Neural cell (in vitro differentiated cells): ENCODE measurements around the gene KCNJ1. TPM values are rescaled to one million over a fixed set of nuclear protein-coding genes. Genes with fewer than 3 reads are reported as not detected.

ENCODE experiments used
- H2AFZ ChIP-seq: fragments of 200-600, 300-800 bp; sonication (generic), shearing (Covaris generic); 2 replicates; pipeline ENCODE4 v1.6.0; 2014; ENCODE audit warnings: low read depth, mild to moderate bottlenecking, antibody characterized with exemption, low read length, moderate library complexity
- H3F3A ChIP-seq: fragments of 200-600 bp; shearing (Covaris generic); 2 replicates; pipeline ENCODE4 v1.6.1; 2016; ENCODE audit warnings: mild to moderate bottlenecking, moderate library complexity, mixed read lengths, antibody characterized with exemption, low read length; ENCODE audit not compliant: insufficient read depth, poor library complexity, severe bottlenecking
- H3K27ac ChIP-seq: fragments of 200-600, 300-800 bp; sonication (generic), shearing (Covaris generic); 2 replicates; pipeline ENCODE4 v1.5.1; 2014; ENCODE audit warnings: mild to moderate bottlenecking, low read length, moderate library complexity
- H3K27me3 ChIP-seq: fragments of 300-800, 200-600 bp; sonication (generic), shearing (Covaris generic); 2 replicates; pipeline ENCODE4 v1.6.0; 2014; ENCODE audit warnings: mild to moderate bottlenecking, low read depth, low read length, moderate library complexity; ENCODE audit not compliant: insufficient read depth
- H3K36me3 ChIP-seq: fragments of 300-800, 200-600 bp; sonication (generic), shearing (Covaris generic); 2 replicates; pipeline ENCODE4 v1.5.1; 2014; ENCODE audit warnings: mild to moderate bottlenecking, antibody characterized with exemption, low read length, moderate library complexity; ENCODE audit not compliant: insufficient read depth
- H3K4me2 ChIP-seq: fragments of 300-800, 200-600 bp; sonication (generic), shearing (Covaris generic); 2 replicates; pipeline ENCODE4 v1.6.0; 2014; ENCODE audit warnings: mild to moderate bottlenecking, low read length
- H3K4me3 ChIP-seq: fragments of 300-800, 200-600 bp; sonication (generic), shearing (Covaris generic); 2 replicates; pipeline ENCODE4 v1.5.1; 2014; ENCODE audit warnings: mild to moderate bottlenecking, low read length, moderate library complexity
- H3K79me2 ChIP-seq: fragments of 200-600 bp; shearing (Covaris generic); replicated peaks from 2 replicates; pipeline ENCODE4 v1.6.0; 2014; ENCODE audit warnings: mild to moderate bottlenecking, low read length, moderate library complexity; ENCODE audit not compliant: insufficient read depth
- H3K9ac ChIP-seq: fragments of 300-800, 200-600 bp; sonication (generic), shearing (Covaris generic); 2 replicates; pipeline ENCODE4 v1.6.1; 2016; ENCODE audit warnings: mild to moderate bottlenecking, low read length, mixed read lengths
- H3K9me2 ChIP-seq: fragments of 200-600 bp; shearing (Covaris generic); 2 replicates; pipeline ENCODE4 v1.6.1; 2016; ENCODE audit warnings: mild to moderate bottlenecking, low read length, mixed read lengths; ENCODE audit not compliant: insufficient read depth
- H3K9me3 ChIP-seq: fragments of 200-600, 300-800 bp; sonication (generic), shearing (Covaris generic); 2 replicates; pipeline ENCODE4 v1.6.1; 2016; ENCODE audit warnings: mild to moderate bottlenecking, mixed run types, low read length, moderate library complexity, mixed read lengths
- H4K20me1 ChIP-seq: fragments of 200-600 bp; shearing (Covaris generic); 2 replicates; pipeline ENCODE4 v1.6.1; 2016; ENCODE audit warnings: mild to moderate bottlenecking, mixed run types; ENCODE audit not compliant: insufficient read depth
- CTCF ChIP-seq: fragments of 450-650 bp; IDR thresholded peaks from 2 replicates; pipeline ENCODE4 v1.5.1; 2014; ENCODE audit warnings: antibody characterized with exemption, mild to moderate bottlenecking, moderate library complexity; ENCODE audit not compliant: poor library complexity, severe bottlenecking
- EP300 ChIP-seq: fragments of 450-650 bp; conservative IDR thresholded peaks from 2 replicates; pipeline ENCODE4 v1.6.1; 2014; ENCODE audit warnings: antibody characterized with exemption, mild to moderate bottlenecking, moderate library complexity; ENCODE audit not compliant: poor library complexity, severe bottlenecking
- EZH2 ChIP-seq: fragments of 200-600, 300-800 bp; shearing (Covaris generic), sonication (generic); IDR thresholded peaks from 2 replicates; pipeline ENCODE4 v1.6.1; 2014; ENCODE audit warnings: antibody characterized with exemption, low read length, borderline replicate concordance, mild to moderate bottlenecking; ENCODE audit not compliant: insufficient read depth, poor library complexity, severe bottlenecking
- MXI1 ChIP-seq: fragments of 450-650 bp; conservative IDR thresholded peaks from 2 replicates; pipeline ENCODE4 v1.6.1; 2014; ENCODE audit warnings: antibody characterized with exemption, mild to moderate bottlenecking; ENCODE audit not compliant: poor library complexity, severe bottlenecking
- POLR2AphosphoS5 ChIP-seq: IDR thresholded peaks from 2 replicates; pipeline ENCODE4 v1.6.1; 2012
- RAD21 ChIP-seq: fragments of 450-650 bp; conservative IDR thresholded peaks from 2 replicates; pipeline ENCODE4 v1.6.1; 2014; ENCODE audit warnings: antibody characterized with exemption, mild to moderate bottlenecking, moderate library complexity
- REST ChIP-seq: IDR thresholded peaks from 2 replicates; pipeline ENCODE4 v1.6.1; 2012; ENCODE audit warnings: borderline replicate concordance
- SMC3 ChIP-seq: fragments of 450-650 bp; conservative IDR thresholded peaks from 2 replicates; pipeline ENCODE4 v1.6.1; 2014; ENCODE audit warnings: antibody characterized with exemption, mild to moderate bottlenecking, moderate library complexity; ENCODE audit not compliant: poor library complexity
- TAF1 ChIP-seq: IDR thresholded peaks from 2 replicates; pipeline ENCODE4 v1.6.1; 2012; ENCODE audit warnings: low read depth
- polyA plus RNA-seq: library from polyadenylated mRNA; depleted of rRNA; stranded (reverse); fragments of >200 nt; gene quantifications from 2 replicates; pipeline ENCODE4 v1.2.3, GENCODE V29; 2014

Gene KCNJ1
- polyA plus RNA-seq, 1 donor from 2014 or later, result 0.22 TPM

GRCh38 chr11:128879817-128880216 is 12.7 kb upstream of the KCNJ1 start:
- no peak overlapping the region for H2AFZ ChIP-seq
- no peaks in the 10 kb centered on the region for H3F3A ChIP-seq
- no peaks in the 10 kb centered on the region for H3K9me2 ChIP-seq
- H4K20me1 ChIP-seq, result no peaks in the 10 kb centered on the region
- no peak overlapping the region for H3K27ac ChIP-seq
- no peak overlapping the region for H3K4me2 ChIP-seq
- no peak for TF ChIP-seq RAD21
- H3K9ac ChIP-seq, result no peak overlapping the region
- H3K9me3 ChIP-seq, result no peaks in the 10 kb centered on the region
- H3K4me3 ChIP-seq, result no peak overlapping the region
- no peaks in the 10 kb centered on the region for H3K27me3 ChIP-seq
- H3K36me3 ChIP-seq, result no peaks in the 10 kb centered on the region
- no peaks in the 10 kb centered on the region for H3K79me2 ChIP-seq

GRCh38 chr11:128878455-128878854 is 11.4 kb upstream of the KCNJ1 start:
- Histone ChIP-seq H3K9me2 (no peaks in the 10 kb centered on the region), H4K20me1 (no peaks in the 10 kb centered on the region), H3K27me3 (no peaks in the 10 kb centered on the region), H3K36me3 (no peaks in the 10 kb centered on the region), H3K9me3 (no peaks in the 10 kb centered on the region), H3K79me2 (no peaks in the 10 kb centered on the region), H3F3A (no peaks in the 10 kb centered on the region), H3K4me3 (no peak overlapping the region), H2AFZ (no peak overlapping the region), H3K4me2 (no peak overlapping the region), H3K9ac (no peak overlapping the region), H3K27ac (no peak overlapping the region)
- TF ChIP-seq RAD21, result no peak
- no peak for TF ChIP-seq CTCF
- TF ChIP-seq REST, result no peak
- TF ChIP-seq MXI1, result no peak
- TF ChIP-seq EP300, result no peak
- no peak for TF ChIP-seq EZH2
- no peak for TF ChIP-seq SMC3
- no peak for TF ChIP-seq TAF1
- no peak for TF ChIP-seq POLR2AphosphoS5

GRCh38 chr11:128877726-128878125 is 10.6 kb upstream of the KCNJ1 start:
- no peak for TF ChIP-seq POLR2AphosphoS5
- TF ChIP-seq RAD21, result no peak
- no peak for TF ChIP-seq TAF1
- TF ChIP-seq REST, result no peak
- Histone ChIP-seq H3K4me2 (no peak overlapping the region), H3K9me3 (no peaks in the 10 kb centered on the region), H3K27me3 (no peaks in the 10 kb centered on the region), H3K79me2 (no peaks in the 10 kb centered on the region), H3K36me3 (no peaks in the 10 kb centered on the region), H2AFZ (no peak overlapping the region), H3K27ac (no peak overlapping the region), H3K4me3 (no peak overlapping the region), H3K9ac (no peak overlapping the region), H3K9me2 (no peaks in the 10 kb centered on the region), H3F3A (no peaks in the 10 kb centered on the region), H4K20me1 (no peaks in the 10 kb centered on the region)
